Measurements from ENCODE around the gene SH2D3A. TPM values are rescaled to one million over a fixed set of nuclear protein-coding genes. Genes with fewer than 3 reads are reported as not detected.

Gene SH2D3A
- total and polyA plus RNA-seq, 2 of the 4 experiments (the other 2 are of a cell fraction), result under 0.01 to 0.09 TPM

GRCh38 chr19:6720369-6721137 lies 46.7 kb downstream of the SH2D3A start, which contains the start of gene C3:
Gene C3 (minus strand): TSS chr19:6720650. CDS start chr19:6720589, 61 bp downstream.
- H3K27me3 ChIP-seq (ENCODE audit: control insufficient read depth, insufficient read depth, low read length), result no peaks in the 10 kb centered on the region
- dilution Hi-C loops (cut with HindIII; ENCODE audit: low sequenced_read_pairs, unreplicated experiment), result no loop called here
- ChIA-PET POLR2A (ENCODE audit: unreplicated experiment) (no interaction called here), CTCF (interaction anchor here (1.1 kb wide), 1 partner anchor 16 kb away, joined by 5 read pairs; no protein-coding TSS in a partner anchor)
- H3K4me2 ChIP-seq (ENCODE audit: low read depth, low read length), result no peak within 1 kb of the TSS
- no peak within 1 kb of the TSS for H2AK5ac ChIP-seq (ENCODE audit: low read depth, low read length)
- H3K36me3 ChIP-seq (ENCODE audit: control insufficient read depth, insufficient read depth, low read length), result peaks cover 4% of the 10 kb centered on the region; the same call in 1 of the 2 replicates
- no peak within 1 kb of the TSS for H3K18ac ChIP-seq (ENCODE audit: low read depth, low read length)
- no peak within 1 kb of the TSS for H3K14ac ChIP-seq (replicated peaks; ENCODE audit: low read depth, low read length)
- H3K4me1 ChIP-seq (ENCODE audit: control insufficient read depth, insufficient read depth, low read length), result peaks cover 2% of the 10 kb centered on the region; the same call in 1 of the 2 replicates
- H2BK5ac ChIP-seq (ENCODE audit: low read depth, low read length, poor library complexity, severe bottlenecking), result no peak within 1 kb of the TSS
- H3K27ac ChIP-seq (ENCODE audit: insufficient read depth, low read length), result no peak within 1 kb of the TSS
- H3K56ac ChIP-seq (ENCODE audit: extremely low read depth, insufficient read depth, low read length), result no peak within 1 kb of the TSS
- no peak within 1 kb of the TSS for H2BK20ac ChIP-seq (ENCODE audit: low read depth, low read length)
- in situ Hi-C loops (cut with MboI; ENCODE audit: low sequenced_read_pairs), result no loop called here
- BruUV-seq (replicated peaks), result no TSS peak
- no peaks in the 10 kb centered on the region for H4K20me1 ChIP-seq (ENCODE audit: insufficient read depth, low read length)
- no peak within 1 kb of the TSS for H2BK15ac ChIP-seq (ENCODE audit: low read depth, low read length)
- no peak within 1 kb of the TSS for H4K91ac ChIP-seq (ENCODE audit: insufficient read depth, low read depth, low read length)
- no peak within 1 kb of the TSS for H3K4ac ChIP-seq (ENCODE audit: low read depth, low read length)
- no peak within 1 kb of the TSS for H3K4me3 ChIP-seq (ENCODE audit: insufficient read depth, low read depth, low read length)
- H4K5ac ChIP-seq (ENCODE audit: low read depth, low read length), result no peak within 1 kb of the TSS
- WGBS, 2 experiments (ENCODE audit: extremely low coverage in 2 of 2, insufficient read length in 1 of 2), result 90% methylated on average over 2 of the region's 4 CpGs; no CpG with 5 or more reads in 1 of the 2 experiments
- intact Hi-C loops (cut with micrococcal nuclease), result no loop called here
- H3K9ac ChIP-seq (ENCODE audit: low read depth, low read length), result peak within 1 kb of the TSS; percentile 21; the same call in 1 of the 2 replicates
- no peaks in the 10 kb centered on the region for H3K9me1 ChIP-seq (ENCODE audit: insufficient read depth, low read length)
- H2AFZ ChIP-seq (replicated peaks; ENCODE audit: low read length, poor library complexity), result no peak within 1 kb of the TSS
- H4K8ac ChIP-seq (ENCODE audit: low read depth in 2 of 2, low read length in 2 of 2), result no peak within 1 kb of the TSS
- no peak within 1 kb of the TSS for H2AK9ac ChIP-seq (replicated peaks; ENCODE audit: low read depth, low read length, poor library complexity)
- ATAC-seq (ENCODE audit: low read depth) (peak; percentile 27), DNase-seq (peak; percentile 26)
- H3K9me3 ChIP-seq (ENCODE audit: control insufficient read depth, insufficient read depth, low read length), result no peaks in the 10 kb centered on the region
- no peak within 1 kb of the TSS for H3K23ac ChIP-seq (ENCODE audit: low read depth, low read length)
- H2BK120ac ChIP-seq (ENCODE audit: low read depth, low read length), result no peak within 1 kb of the TSS
- H3K79me1 ChIP-seq (ENCODE audit: low read depth in 1 of 2, low read length in 2 of 2), result no peaks in the 10 kb centered on the region
- TF ChIP-seq MAZ (IDR thresholded peaks at IDR 0.05; ENCODE audit: borderline replicate concordance, low read depth, low read length), result no peak; the same call in 1 of the 2 replicates
- no peak for TF ChIP-seq MAFK (IDR thresholded peaks at IDR 0.05; ENCODE audit: low read depth, low read length)
- no peak for TF ChIP-seq CTCF (conservative IDR thresholded peaks at IDR 0.05; ENCODE audit: low read depth, low read length)
- TF ChIP-seq RFX5 (IDR thresholded peaks at IDR 0.05; ENCODE audit: low read depth, low read length), result no peak
- no peak for TF ChIP-seq ELK1 (IDR thresholded peaks at IDR 0.05; ENCODE audit: borderline replicate concordance, low read depth, low read length)
- no peak for TF ChIP-seq MXI1 (IDR thresholded peaks at IDR 0.05; ENCODE audit: borderline replicate concordance, low read depth, low read length)
- TF ChIP-seq RCOR1 (IDR thresholded peaks at IDR 0.05; ENCODE audit: insufficient replicate concordance, low read length), result no peak
- no peak for TF ChIP-seq USF2 (IDR thresholded peaks at IDR 0.05; ENCODE audit: low read depth, low read length)
- no peak for TF ChIP-seq SMC3 (IDR thresholded peaks at IDR 0.05; ENCODE audit: low read depth, low read length)
- TF ChIP-seq CHD1 (IDR thresholded peaks at IDR 0.05; ENCODE audit: low read depth, low read length), result no peak
- TF ChIP-seq RAD21 (IDR thresholded peaks at IDR 0.05; ENCODE audit: low read length), result no peak
- TF ChIP-seq FOS (IDR thresholded peaks at IDR 0.05; ENCODE audit: low read depth, low read length), result no peak
- TF ChIP-seq BHLHE40 (IDR thresholded peaks at IDR 0.05; ENCODE audit: low read depth, low read length), result no peak
- TF ChIP-seq NFE2L2 (IDR thresholded peaks at IDR 0.05; ENCODE audit: low read depth, low read length), result no peak
- no peak for TF ChIP-seq POLR2A (IDR thresholded peaks at IDR 0.05; ENCODE audit: low read depth, low read length)

Data from IMR-90 (cell line).